HG03558 (cell line): Measurements from ENCODE around the gene LMBR1.

ENCODE experiments used
- ATAC-seq: cut with Tn5 transposase; IDR thresholded peaks from one replicate; pipeline ENCODE4 v1.9.1; 2021; ENCODE audit warnings: moderate number of reproducible peaks; ENCODE audit not compliant: unreplicated experiment; ENCODE audit errors: extremely low read depth

Gene LMBR1

GRCh38 chr7:156765901-156766656 is 126.9 kb downstream of the LMBR1 start:
- ATAC-seq = no peak

- no peak for ATAC-seq
Observed at GRCh38 chr7:156764766-156765165, 128.2 kb downstream of the LMBR1 start.

GRCh38 chr7:156764016-156764669 is 128.8 kb downstream of the LMBR1 start:
- ATAC-seq = no peak

GRCh38 chr7:156759579-156760202 is 133.3 kb downstream of the LMBR1 start:
- ATAC-seq = no peak

GRCh38 chr7:156759143-156759542 is 133.8 kb downstream of the LMBR1 start:
- ATAC-seq = no peak

- no peak for ATAC-seq
Observed at GRCh38 chr7:156754201-156754600, 138.8 kb downstream of the LMBR1 start.

GRCh38 chr7:156753630-156754029 is 139.4 kb downstream of the LMBR1 start:
- no peak for ATAC-seq

GRCh38 chr7:156753229-156753560 is 139.8 kb downstream of the LMBR1 start:
- ATAC-seq = no peak

- ATAC-seq = no peak
Observed at GRCh38 chr7:156752367-156753228, 140.4 kb downstream of the LMBR1 start.

GRCh38 chr7:156751319-156751718 is 141.7 kb downstream of the LMBR1 start:
- no peak for ATAC-seq

- no peak for ATAC-seq
Observed at GRCh38 chr7:156747718-156748117, 145.3 kb downstream of the LMBR1 start.

GRCh38 chr7:156746891-156747290 is 146.1 kb downstream of the LMBR1 start:
- ATAC-seq = no peak

GRCh38 chr7:156739596-156739995 is 153.4 kb downstream of the LMBR1 start:
- ATAC-seq = no peak

GRCh38 chr7:156735851-156736250 is 157.1 kb downstream of the LMBR1 start:
- no peak for ATAC-seq

GRCh38 chr7:156733638-156734037 is 159.3 kb downstream of the LMBR1 start:
- ATAC-seq = no peak

GRCh38 chr7:156732091-156732625 is 160.8 kb downstream of the LMBR1 start:
- ATAC-seq = no peak

GRCh38 chr7:156731651-156732050 is 161.3 kb downstream of the LMBR1 start:
- ATAC-seq = no peak

- ATAC-seq = no peak
Observed at GRCh38 chr7:156725936-156726335, 167.0 kb downstream of the LMBR1 start.

GRCh38 chr7:156725073-156725472 is 167.9 kb downstream of the LMBR1 start:
- no peak for ATAC-seq

- no peak for ATAC-seq
Observed at GRCh38 chr7:156722043-156722826, 170.7 kb downstream of the LMBR1 start.
